Left lung (tissue), 10 donors: ENCODE measurements around the gene PAGE1. TPM values are rescaled to one million over a fixed set of nuclear protein-coding genes. Genes with fewer than 3 reads are reported as not detected.
"Not testable (repeated sequence)": the region's sequence is repeated elsewhere in the genome, so short reads cannot be mapped to it uniquely, and the experiment has no call there.

Experiments used
- ATAC-seq: fragments of 200-7000 bp; cut with Tn5 transposase; one replicate; pipeline ENCODE4 v1.9.1; 2020; ENCODE audit warnings: moderate library complexity
- DNase-seq, 4 donors: peaks; one replicate each; pipeline ENCODE4 v3.0.0-alpha.2; 2013 to 2020
- H3K27ac ChIP-seq, 2 donors: fragments of 200-600 bp; sonication (generic) in 1 of 2; one replicate each; pipeline versions ENCODE4 v1.5.0 to v1.8.0; 2020 to 2021
- H3K27me3 ChIP-seq, 2 donors: fragments of 200-600 bp; sonication (generic) in 1 of 2; one replicate each; pipeline versions ENCODE4 v1.5.0 to v1.8.0; 2020 to 2021
- H3K36me3 ChIP-seq, 2 donors: fragments of 200-600 bp; sonication (generic) in 1 of 2; one replicate each; pipeline versions ENCODE4 v1.5.0 to v1.8.0; 2020 to 2021
- H3K4me1 ChIP-seq, 2 donors: fragments of 200-600 bp; one replicate each; pipeline ENCODE4 v1.8.0; 2021
- H3K4me3 ChIP-seq, 2 donors: fragments of 200-600 bp; sonication (generic) in 1 of 2; one replicate each; pipeline versions ENCODE4 v1.5.0 to v1.8.0; 2020 to 2021; ENCODE audit warnings: mild to moderate bottlenecking in 1 of 2
- H3K9me3 ChIP-seq, 2 donors: fragments of 200-600 bp; sonication (generic) in 1 of 2; one replicate each; pipeline versions ENCODE4 v1.5.0 to v1.8.0; 2020 to 2021
- intact Hi-C, 2 donors: fragments of 100-400 bp; cut with DNase I; formaldehyde crosslinking; loops; one replicate each; pipeline versions ENCODE4 v1.11.2 to v1.14.2; 2022
- polyA plus RNA-seq, 6 donors: library from polyadenylated mRNA; unstranded; fragments of 120-200 nt; gene quantifications; one replicate each; pipeline ENCODE4 v1.2.1, GENCODE V29; 2013; ENCODE audit not compliant: insufficient read length in 6 of 6
- total RNA-seq, 2 donors: library from RNA; stranded (reverse); fragmentation: NEBNext Ultra II Directional; extraction: Animal tissue kit (Norgen Biotek cat#: 25700); gene quantifications; one replicate each; pipeline ENCODE4 v1.2.1, GENCODE V29; 2021
- TF ChIP-seq, protein P1 (sequence below), 2 donors: fragments of 200-600 bp; sonication (generic) in 1 of 2; IDR thresholded peaks; one replicate each; pipeline versions ENCODE4 v1.5.0 to v1.8.0; 2021; ENCODE audit warnings: antibody characterized with exemption in 2 of 2
- donor health status: DM: no; HTN: yes; CAD: no.
- donor health status: DM: no; HTN: no; CAD: no.

PAGE1 gene
- total and polyA plus RNA-seq, 8 donors: not detected

DNA sequence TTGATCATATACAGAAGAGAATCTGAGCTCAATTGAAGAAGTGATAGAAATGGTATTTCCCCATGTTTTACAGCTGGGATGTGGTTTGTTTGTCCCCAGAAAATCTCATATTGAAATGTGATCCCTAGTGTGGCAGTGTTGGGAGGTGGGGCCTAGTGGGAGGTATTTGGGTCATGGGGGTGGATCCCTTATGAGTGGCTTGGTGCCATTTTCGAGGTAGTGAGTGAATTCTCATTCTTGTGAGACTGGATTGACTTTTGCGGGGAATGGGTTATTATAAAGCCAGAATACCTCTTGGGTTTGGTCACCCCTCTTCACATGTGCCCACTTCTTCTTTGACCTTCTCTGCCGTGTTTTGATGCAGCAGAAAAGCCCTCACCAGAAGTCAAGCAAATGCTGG lies 29.6 kb upstream of the PAGE1 start:
- no peak for DNase-seq
- H3K9me3 ChIP-seq: no peaks in the 10 kb centered on the region
- no peak for ATAC-seq
- TF ChIP-seq, protein P1, sequence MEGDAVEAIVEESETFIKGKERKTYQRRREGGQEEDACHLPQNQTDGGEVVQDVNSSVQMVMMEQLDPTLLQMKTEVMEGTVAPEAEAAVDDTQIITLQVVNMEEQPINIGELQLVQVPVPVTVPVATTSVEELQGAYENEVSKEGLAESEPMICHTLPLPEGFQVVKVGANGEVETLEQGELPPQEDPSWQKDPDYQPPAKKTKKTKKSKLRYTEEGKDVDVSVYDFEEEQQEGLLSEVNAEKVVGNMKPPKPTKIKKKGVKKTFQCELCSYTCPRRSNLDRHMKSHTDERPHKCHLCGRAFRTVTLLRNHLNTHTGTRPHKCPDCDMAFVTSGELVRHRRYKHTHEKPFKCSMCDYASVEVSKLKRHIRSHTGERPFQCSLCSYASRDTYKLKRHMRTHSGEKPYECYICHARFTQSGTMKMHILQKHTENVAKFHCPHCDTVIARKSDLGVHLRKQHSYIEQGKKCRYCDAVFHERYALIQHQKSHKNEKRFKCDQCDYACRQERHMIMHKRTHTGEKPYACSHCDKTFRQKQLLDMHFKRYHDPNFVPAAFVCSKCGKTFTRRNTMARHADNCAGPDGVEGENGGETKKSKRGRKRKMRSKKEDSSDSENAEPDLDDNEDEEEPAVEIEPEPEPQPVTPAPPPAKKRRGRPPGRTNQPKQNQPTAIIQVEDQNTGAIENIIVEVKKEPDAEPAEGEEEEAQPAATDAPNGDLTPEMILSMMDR (IDR thresholded peaks at IDR 0.05): no peak
- no peak overlapping the region for H3K27ac ChIP-seq
- no peaks in the 10 kb centered on the region for H3K36me3 ChIP-seq
- H3K4me1 ChIP-seq: no peaks in the 10 kb centered on the region
- no peak overlapping the region for H3K4me3 ChIP-seq
- intact Hi-C loops: no loop called here
- H3K27me3 ChIP-seq: no peaks in the 10 kb centered on the region

DNA sequence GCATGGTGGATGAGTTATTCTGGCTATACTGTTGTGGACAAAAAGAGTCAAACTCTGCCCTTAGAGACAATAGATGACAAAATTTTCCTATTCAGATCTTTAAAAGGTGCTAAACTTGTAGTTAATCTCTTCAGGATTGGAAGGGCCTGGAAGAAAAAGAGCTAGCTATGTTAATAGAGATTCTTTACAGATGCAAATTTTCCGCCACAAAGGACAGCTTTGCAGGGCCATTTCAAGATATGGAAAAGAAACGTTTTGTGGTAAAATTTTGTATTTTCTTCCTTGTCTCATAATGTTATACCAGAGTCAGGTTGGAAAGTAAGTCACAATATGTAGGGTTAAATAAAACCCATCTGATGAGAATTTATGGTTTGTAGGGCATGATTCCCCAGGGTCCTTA lies 24.3 kb upstream of the PAGE1 start:
- H3K4me3 ChIP-seq, H3K27me3 ChIP-seq, H3K9me3 ChIP-seq, intact Hi-C loops, ATAC-seq, H3K4me1 ChIP-seq, H3K36me3 ChIP-seq, DNase-seq, H3K27ac ChIP-seq: not testable (repeated sequence)

DNA sequence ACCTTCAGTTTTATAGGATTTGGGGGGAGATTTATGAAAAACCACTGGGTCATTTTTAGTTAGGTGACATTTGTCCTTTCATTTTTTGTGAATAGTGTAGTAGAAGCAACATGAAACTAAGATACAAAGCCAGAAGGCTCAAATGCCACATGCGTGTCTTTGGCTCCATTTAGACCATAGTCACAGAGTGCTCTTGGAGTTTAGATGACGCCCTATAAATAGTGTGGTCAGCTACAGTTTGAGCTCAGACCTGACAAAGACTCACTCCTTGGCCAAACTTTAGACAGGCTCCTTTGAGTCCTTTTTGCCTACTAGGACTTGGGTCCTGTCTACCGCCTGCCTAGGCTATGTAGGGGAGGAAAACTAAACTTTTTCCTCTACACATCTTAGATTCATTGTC lies 16.8 kb upstream of the PAGE1 start:
- H3K4me3 ChIP-seq: no peak overlapping the region
- TF ChIP-seq, protein P1 (IDR thresholded peaks at IDR 0.05): no peak

DNA sequence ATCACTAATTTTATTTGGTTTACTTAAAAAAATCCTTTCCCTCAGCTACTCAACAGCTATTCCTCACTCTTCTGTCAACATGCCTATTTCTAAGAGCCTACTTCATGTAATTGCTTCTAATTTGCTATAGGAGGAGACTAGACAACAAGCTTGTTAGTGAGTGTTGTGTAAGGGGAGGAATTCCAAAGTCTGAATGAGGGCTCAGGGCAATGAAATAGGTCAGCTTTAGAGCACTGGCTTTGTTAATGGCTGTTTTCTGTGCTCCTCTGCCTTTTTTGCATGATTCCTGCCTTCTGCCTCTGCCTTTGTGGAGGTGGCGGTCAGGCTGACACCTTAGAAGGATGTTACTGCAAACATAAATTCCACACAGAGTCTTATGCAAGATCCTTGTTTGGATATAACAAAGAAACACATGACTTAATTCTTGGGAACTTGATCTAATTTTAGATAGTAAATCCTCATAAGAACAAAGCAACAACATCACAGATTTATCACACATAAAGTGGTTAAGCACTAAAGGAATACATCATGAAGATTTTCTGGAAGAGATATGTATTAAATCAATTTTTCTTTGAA lies 15.0 kb upstream of the PAGE1 start:
- Histone ChIP-seq H3K27me3 (no peaks in the 10 kb centered on the region), H3K27ac (no peak overlapping the region), H3K4me3 (no peak overlapping the region), H3K9me3 (no peaks in the 10 kb centered on the region), H3K4me1 (no peaks in the 10 kb centered on the region), H3K36me3 (no peaks in the 10 kb centered on the region)
- TF ChIP-seq, protein P1 (IDR thresholded peaks at IDR 0.05): no peak
- intact Hi-C loops: no loop called here
- ATAC-seq: peak; percentile 65
- no peak for DNase-seq

More for the DNA sequence above, 16.8 kb upstream of the PAGE1 start:
- Histone ChIP-seq H3K36me3 (no peaks in the 10 kb centered on the region), H3K27ac (no peak overlapping the region), H3K4me1 (no peaks in the 10 kb centered on the region), H3K9me3 (no peaks in the 10 kb centered on the region), H3K27me3 (no peaks in the 10 kb centered on the region)
- ATAC-seq: no peak
- intact Hi-C loops: no loop called here
- no peak for DNase-seq

DNA sequence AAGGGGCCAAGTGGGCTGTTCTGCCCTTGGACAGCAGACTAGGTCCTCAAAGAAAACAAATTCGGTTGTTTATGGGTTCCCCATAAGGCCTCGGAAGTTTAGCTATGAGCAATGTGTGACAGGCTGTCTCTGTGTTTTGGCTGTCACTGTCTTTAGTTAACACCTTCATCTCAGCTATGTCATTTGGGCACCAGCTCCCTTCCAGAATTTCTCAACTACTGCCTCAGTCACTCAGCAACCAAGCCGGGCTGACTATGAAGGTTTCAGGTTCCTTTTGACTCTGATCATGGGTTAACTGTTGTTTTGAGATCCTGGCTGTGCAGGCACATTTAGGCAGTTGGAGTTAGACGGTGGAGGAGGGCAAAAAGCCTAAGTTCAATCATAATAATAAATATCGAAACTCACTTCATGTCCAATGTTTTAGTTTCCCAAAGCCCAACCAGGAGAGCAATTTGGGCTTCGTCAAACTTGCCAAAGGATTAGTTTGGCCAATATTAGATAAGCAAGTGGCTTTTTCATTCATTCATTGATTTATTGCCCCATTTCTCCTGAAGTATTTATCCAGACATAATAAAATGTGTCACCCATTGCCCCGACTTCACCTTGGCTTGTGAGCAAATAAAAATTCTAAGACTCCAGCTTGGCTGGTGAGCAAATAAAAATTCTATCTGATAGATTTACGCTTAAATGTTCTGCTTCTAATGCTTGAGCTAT lies 9.1 kb upstream of the PAGE1 start:
- Histone ChIP-seq H3K27me3 (peaks cover 0 to 10% of the 10 kb centered on the region in 2 donors), H3K27ac (no peak overlapping the region)

More for the DNA sequence above, 9.1 kb upstream of the PAGE1 start:
- TF ChIP-seq, protein P1 (IDR thresholded peaks at IDR 0.05): no peak
- Histone ChIP-seq H3K4me3 (no peak overlapping the region), H3K36me3 (no peaks in the 10 kb centered on the region), H3K9me3 (no peaks in the 10 kb centered on the region), H3K4me1 (no peaks in the 10 kb centered on the region)
- ATAC-seq (no peak), DNase-seq (no peak)
- intact Hi-C loops: no loop called here
